Measurements from ENCODE around the gene BRINP3.
"Not testable (repeated sequence)": the region's sequence is repeated elsewhere in the genome, so short reads cannot be mapped to it uniquely, and the experiment has no call there.

Gene BRINP3

DNA sequence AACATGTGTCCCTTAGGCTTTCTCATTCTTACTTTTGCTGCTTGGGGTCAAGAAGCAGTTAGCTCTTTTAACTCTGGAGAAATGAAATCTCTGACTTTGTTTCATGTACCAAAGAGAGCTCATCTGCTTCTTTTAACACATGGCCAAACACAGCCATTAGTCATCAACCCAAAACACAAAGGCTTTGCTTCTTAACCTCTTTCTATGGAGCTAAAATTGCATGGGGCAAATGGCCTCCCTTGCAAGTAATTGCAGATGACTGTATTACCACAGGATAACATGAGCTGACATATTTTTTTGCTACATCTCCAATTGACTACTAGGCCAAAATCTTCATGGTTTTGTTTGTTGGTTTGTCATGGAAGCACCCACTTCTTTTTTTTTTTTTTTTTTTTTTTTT, 300.9 kb downstream of the BRINP3 start:
- DNase-seq: no peak

DNA sequence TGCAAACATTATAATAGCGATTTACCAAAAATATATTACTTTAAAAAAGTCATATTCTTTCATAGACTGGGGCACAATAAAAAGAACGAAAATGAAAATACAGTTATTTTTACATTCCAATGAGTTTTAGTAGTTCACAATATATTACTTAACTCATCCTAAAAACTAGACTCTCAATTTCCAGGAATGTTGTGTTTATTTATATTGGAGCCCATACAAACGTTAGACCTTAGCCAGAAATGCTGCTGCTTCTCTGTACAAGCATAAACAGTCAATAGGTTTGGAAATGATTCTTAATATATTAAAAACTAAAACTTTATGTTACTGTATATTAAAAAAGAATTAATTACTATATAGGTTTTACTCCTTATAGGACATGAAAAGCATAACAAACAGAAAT, 302.3 kb downstream of the BRINP3 start:
- no peak for DNase-seq

DNA sequence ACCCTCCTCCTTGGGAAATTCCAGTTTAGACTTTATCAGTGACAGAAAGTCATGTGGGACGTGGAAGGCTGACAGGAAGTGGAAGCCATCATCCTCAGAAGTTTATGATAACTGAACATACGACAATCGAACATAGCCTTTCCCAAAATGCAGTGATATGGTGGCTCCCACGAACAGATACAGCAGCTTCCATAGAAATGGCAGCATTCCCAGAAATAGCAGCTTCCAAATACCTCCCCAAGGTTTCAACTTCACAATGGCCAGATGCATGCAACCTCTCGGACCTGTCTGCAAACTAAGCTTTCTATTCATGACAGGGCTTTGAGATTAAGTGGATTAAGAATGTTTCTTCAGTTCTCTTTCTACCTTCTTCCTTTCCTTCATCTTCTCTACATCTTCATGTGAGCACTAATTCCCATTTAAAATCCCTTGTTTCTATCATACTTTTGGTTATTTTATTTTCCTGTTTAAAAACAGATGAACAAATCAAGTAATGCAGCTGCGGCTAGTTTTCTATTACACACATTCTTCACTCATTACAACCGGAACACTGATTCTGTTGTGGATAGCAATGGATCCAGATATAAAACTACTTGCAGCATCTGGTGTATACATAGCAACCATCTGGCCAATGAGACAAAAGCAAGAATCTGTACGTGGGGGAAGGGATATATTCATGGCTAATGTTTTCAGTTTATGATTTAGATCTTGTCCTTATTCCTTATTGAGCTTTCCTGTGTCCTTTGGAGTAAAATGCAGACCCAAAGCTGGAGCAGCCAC, 304.8 kb downstream of the BRINP3 start:
- DNase-seq: no peak

DNA sequence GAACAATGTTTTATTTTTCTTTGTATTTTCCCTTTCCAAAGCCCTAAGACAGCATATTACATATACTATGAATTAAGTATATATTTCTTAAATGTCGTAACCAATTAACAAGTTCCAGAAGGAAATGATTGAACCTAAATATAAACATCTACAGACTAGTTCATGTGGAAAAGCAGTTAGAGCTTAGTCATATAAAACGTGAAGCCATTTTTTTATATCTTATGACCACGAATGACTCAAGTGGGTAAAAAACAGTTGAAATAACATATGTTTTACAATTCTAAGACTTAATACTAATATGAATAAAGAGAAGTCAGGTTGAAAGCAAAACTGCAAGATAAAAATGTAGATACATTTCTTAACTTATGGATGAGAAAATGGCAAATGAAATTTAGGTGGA, 307.3 kb downstream of the BRINP3 start:
- no peak for DNase-seq

DNA sequence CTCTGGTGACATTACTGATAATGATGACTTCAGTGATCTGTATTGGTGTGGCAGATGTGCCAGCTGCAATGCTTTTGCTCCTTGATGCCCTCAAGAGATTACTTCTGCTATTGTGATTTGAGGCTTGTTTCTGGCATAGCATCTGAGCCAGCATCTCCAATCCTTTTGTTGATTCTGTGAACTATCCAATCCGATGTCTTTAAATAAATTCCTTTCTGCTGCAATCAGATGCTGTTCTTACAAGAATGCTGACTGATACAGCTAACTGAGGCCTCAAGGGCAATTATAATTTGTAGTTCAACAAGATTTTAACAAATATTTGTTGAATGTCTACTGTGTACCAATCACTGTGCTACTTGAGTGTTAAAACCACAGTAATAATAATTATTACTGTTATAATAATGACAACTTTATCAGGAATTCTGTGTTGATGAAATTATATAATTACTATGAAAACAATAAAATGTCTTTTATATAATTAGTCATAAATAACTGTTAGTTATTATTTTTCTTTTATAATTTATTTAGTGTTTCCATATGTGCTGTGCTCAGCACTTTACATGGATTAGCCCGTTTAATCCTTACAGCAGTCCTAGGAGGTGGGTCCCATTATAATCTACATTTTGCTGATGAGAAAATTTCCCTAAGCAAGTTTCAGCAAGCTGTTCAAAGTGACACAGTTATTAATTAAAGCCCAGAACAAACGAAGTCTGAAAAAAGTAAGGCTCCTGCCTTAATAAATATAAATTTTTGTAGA, 308.2 kb downstream of the BRINP3 start:
- no peak for DNase-seq

DNA sequence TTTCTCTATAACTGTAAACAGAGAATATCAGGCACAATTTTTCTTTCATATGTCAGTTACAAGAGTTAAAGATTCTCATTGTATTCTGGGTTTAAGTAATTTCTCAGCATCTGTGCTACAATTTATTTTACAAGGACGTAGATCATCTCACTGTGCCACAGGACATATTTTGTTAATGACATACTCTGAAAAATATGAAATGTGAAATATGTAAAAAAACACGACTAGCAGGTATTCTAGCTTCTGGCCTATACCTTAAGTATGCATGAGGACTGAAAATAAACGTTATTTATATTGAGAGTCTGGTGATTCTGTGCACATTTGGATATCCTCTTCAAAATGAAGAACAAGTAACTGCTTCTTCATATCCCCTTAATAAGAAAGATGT, 308.8 kb downstream of the BRINP3 start:
- DNase-seq: no peak

DNA sequence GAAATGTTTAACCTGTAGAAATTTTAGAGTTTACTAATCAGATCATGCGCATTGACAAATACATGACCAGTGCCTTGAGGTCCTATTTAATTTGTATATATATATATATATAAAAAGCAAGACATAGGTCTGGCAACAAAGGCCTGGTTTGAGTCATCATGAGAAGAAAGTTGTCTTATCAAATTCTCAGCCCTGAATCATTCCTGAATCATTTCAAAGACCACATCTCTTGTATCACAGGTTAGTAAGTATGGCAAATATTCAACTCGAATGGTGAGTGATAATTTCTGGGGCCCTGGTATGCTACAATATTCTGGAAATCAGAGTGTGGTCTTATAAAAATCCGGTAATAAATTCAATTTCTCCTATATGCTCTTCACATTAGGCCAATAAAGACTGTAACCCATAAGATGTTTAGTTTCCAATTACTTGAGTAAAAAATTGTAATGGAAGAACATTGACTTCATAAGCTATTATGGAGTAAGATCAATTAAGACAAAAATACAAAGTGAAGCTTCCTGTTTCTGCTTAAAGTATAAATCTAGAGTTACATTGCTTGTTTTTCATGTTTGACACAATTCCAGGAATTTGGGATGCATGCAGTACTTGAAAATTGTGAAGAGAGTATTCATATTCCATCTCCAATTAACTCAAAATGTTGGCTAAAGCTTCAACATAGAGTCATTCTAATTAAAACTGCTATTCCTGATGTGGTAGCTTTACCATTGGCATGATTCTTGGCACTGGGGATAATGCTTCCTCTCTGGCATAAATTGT, 309.4 kb downstream of the BRINP3 start:
- DNase-seq: no peak

DNA sequence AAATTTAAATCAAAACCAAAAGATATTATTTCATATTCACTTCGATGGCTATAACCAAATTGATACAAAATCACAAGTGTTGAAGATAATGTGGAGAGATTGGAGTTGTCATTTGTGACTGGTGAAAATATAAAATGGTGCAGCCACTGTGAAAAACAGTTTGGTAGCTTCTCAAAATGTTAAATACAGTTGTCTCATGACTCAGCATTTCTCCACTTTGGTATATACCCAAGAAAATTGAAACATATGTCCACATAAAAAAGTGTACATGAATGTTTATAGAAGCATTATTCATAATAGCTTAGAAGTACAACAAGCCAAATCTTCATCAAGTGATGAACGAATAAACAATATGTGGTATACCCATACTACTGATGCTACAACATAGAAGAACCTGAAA, 318.5 kb downstream of the BRINP3 start:
- no peak for DNase-seq

DNA sequence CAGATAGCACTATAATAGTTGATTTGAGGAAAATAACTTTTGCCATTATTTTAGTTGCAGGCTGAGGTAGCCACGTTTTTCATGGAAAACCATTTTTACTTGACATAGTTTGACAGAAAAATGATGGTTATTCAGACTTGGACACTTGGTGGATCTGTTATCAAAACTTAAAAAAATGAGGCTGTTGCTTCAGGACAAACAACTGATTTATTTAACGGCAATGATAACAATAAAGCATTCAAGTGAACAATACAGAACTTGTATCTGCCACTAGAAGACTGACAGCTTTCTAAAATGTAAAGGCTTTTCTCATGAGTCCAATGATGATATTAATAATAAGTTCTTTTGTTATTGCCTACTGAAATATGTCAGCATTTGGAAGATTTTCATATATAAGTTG, 322.9 kb downstream of the BRINP3 start:
- DNase-seq: no peak

DNA sequence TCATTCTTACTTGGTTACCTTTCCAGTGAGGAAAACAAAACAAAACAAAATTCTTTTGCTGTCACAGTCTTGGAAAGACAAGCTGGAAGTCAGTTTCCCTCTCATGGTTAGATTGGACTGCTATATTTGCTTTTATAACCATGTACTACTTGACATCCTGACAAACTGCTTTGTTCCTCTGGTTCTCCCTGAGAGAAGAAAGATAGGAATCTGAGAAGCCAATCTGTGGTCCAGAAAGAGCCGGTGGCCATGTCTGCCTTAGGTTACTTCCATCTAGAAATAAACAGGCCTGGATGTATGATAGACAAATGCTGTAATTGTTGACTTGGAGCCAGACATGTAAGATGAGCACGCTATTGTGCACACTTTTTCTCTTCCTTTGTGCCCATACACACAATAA, 330.0 kb downstream of the BRINP3 start:
- DNase-seq: no peak

DNA sequence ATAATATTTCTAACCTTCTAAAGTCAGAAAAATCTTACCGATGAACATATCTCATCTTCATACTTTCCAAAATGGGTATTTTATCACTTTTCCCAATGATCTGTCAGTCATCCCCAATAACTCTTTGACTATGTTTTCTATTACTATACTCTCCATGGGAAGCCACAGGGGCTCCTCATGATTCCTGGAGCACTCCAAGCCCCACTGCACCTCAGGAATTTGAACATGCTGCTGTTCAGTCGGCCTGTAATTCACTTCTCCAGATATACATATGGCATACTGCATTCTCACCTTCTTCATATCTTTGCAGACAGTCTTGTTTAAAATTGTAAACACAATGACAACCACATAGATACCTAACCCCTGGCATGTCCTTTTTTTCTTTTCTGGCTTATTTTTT, 333.0 kb downstream of the BRINP3 start:
- DNase-seq: no peak

DNA sequence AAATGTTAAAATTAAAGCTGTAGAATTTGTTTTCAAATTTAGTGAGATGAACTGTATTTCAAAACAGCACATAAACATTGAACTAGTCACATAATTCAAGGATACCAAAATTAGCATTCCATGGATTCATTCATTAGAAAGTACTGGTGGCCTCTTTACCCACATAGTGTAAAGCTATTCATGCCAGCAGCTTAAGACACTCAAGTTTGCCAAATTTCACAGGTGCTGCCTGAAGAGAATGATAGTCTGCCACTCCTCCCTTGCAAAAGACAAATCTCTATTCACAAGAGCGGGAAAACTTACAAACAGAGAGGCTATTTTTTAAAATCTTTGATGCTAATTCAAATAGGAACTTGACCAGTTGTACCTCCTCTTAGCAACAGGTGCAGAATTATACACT, 337.0 kb downstream of the BRINP3 start:
- no peak for DNase-seq

DNA sequence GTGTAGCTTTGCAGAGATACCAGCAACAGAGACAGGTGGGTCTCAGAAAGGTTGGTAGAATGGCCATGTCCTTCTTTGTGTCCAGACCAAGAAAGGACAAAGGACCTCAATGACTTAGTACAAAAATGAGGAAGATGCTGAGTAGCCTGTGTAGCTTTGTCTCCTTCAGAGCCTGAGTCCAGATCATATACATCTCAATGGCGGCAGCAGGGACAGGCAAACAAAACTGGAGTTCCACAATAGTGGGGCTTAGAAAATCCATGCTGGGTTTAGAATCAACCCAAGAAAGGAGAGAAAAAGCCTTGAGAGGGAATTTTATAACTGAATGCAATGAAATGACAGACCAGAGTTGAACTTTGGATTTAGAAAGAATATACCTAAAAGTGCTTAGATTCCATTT, 339.0 kb downstream of the BRINP3 start:
- no peak for DNase-seq

DNA sequence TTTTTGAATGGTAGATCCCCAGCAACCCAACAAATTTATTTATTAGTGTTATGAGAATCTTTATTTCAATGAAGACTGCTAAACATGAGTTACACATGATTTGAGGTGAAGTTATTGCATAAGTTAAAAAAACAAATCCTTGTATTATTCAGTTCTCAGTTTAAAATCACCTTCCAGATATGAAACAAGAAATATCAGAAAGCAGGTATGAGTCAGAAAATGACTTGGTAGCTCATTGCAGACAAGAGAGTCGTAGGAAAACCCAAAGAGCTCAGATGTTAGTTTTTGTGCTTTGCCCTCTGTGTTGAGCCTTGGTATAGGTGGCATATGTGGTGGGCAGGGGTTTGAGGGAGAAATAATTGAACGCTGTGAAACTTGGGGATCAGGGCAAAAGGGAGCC, 339.4 kb downstream of the BRINP3 start:
- no peak for DNase-seq

DNA sequence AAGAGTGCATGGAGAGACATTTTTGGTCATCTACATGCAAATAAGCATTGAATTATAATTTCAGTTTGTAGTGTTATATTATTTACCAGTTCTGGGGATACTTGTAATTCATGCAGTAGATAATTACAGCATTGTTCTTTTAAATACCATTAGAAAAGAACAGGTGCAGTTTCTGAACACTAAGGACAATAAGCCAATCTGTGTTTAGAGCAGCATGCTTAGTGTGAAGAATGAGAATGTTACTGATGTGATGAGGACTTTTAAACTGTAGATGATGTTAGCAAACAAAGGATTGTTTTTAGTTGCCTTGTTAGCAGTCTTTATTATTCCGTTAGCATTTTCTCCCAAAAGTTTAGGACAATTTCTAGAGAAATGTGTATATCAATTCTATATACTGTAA, 348.3 kb downstream of the BRINP3 start:
- DNase-seq: no peak

DNA sequence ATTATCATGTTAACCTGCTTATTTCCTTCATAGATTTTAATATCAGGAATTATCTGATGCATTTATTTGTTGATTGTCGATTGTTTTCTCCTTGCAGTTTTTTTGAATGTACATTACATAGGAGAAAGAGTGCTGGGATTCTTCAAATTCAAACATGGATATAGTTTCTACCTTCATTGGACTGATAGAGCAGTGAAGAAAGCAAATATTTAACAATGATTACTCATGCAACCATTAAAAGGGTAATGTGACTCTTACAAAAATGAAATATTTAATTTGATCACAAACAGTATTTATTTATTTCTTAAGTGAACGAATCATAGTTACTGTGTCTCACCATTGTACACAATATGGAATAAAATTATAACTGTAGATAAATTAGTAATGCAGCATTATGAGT, 350.9 kb downstream of the BRINP3 start:
- DNase-seq: no peak

DNA sequence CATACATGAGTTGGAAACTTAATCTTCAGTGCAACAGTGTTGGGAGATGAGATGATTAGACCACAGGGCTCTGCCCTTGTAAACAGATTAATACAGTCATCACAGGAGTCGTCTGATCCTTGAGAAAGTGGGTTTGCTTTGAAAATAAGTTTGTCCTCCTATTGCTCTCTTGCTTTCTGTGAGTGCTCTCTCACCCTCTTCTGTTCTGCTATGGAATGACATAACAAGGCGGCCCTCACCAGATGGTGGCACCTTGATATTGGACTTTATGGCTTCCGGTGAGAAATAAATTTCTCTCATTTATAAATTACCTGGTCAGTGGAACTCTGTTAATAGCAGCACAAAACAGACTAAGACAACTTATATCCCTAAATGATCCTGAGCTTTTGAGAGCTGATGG, 353.6 kb downstream of the BRINP3 start:
- DNase-seq: no peak

DNA sequence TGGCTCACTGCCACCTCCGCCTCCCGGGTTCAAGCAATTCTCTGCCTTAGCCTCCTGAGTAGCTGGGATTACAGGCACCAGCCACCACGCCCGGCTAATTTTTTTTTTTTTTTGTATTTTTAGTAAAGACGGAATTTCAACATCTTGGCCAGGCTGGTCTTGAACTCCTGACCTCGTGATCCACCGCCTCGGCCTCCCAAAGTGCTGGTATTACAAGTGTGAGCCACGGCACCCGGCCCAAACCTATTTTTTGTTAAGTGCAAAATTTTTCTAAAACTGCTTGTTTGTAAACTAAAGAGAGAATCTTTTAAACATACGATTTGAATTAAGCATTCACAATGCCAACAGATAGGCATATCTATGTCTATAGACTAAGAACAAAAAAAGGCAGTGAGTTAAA, 357.1 kb downstream of the BRINP3 start:
- DNase-seq: not testable (repeated sequence)

DNA sequence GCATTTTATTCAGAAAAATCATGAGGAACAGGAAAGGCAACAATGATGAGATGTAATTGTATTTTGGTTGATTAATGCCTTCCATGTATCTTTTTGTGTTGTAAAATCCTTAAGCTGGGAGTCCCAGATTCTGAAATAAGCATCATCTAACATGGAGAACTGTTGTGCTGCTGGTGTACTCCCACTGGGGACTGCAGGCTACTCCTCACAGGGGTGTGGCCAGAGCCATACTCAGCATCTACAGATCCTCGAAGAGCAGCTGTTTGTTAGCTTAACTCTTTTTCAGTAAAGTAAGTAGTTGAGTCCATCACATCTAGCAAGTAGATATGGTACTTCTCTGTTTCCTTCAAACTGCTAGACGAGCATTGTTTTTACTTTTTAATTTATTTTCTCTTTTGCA, 358.0 kb downstream of the BRINP3 start:
- DNase-seq: no peak

DNA sequence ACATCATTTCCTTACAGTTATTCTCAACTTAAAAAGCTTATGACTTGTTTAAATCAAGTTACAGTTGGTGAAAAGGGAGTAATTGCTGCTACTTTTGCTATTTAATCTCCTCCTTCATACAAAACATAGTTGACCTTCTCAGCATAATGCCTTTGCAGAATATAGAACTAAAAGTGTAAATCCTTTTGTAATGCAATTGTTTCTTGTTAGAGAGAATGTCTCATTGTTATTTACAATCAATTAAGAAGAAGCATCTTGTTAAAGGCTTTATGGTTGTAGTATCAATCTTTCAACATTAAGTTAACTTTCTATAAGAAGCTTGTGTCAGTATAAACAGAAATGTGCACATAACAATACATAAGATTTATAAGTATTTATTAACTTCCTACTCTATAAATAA, 360.7 kb downstream of the BRINP3 start:
- no peak for DNase-seq

DNA sequence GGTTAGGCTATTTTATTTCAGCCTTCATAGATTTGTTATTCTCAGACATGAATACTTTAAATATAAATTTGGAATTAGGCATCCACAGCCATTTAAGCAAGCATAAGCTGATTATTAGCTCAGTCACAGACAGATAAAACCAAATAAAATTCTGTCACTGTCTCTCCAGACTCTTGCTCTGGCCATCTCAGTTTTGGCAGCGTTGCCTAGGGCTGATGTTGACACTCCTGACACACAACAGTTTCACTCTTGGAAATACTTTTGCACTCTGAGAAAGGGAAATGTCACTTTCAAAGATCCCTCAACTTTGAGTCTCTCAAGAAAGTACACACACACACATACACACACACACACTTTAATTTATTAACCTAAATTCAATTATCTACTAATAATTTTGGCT, 372.7 kb downstream of the BRINP3 start:
- no peak for DNase-seq

DNA sequence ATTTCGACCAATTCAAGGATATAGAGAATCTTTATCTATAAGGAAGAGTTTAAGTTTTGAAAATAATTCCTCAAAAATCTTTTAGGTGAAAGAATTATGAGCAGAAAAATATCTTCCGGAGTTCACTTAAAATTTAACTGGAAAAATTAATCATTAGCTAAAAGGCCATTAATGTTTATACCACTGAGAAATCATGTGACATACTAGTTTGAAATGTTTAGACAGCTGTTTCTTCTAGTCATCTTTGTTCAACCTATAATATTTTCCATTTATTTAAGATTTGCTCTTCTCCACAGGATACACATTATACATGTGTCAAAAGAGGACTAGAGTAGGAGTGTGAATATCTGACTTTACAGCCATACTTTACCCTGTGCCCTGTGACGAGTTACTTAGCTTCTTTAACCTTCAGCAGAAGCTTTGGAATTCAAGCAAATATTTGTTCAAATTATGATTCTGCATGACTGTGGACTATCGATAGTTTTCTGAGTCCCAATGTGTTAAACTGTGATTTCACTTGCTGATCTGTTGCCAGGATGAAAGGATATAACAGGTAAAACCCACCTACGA, 374.8 kb downstream of the BRINP3 start:
- DNase-seq: no peak

DNA sequence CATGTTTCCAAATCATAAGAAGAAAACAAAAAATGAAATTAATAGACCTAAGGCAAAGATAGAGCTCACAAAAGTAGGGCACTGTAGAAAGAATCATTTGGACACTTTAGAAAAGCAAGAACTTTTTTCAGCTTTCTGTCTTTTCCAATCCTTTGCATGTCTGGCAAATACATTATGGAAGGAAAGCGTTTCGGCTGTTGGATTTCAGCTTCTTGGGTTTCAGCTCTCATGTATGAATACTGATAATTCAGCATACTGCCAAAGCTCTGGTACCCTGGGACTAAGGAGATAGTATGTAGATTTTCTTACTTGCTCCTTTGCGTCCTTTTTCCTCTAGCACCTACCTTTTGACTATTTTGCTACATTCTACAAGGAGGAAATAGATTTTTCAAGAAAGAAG, 375.9 kb downstream of the BRINP3 start:
- DNase-seq: no peak

DNA sequence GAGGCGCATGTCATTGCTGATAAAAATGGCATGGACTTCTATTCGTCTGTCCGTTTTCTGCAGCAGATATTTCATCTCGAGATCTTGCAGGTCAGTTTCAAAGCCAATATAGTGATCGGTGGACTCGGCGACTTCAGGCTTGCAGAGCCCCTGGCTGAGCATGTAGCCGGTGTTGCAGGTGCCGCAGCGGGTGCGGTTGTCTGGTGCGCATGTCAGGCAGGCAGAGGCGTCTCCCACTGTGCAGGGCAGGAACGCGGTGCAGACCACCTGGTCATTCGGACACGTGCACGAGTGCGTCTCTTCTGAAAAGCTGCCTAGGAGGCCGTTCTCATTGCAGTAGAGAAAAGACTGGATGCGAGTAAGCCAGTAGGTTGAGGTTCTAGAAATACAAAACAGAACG, 378.9 kb downstream of the BRINP3 start:
- no peak for DNase-seq
